Transverse colon (tissue), 3 donors: ENCODE data around the gene PTGFRN.

ENCODE experiments used
- CTCF ChIP-seq, 5 experiments: fragments of 200-600 bp in 3 of 5; fragments of 450-650 bp in 2 of 5; sonication (generic) in 3 of 5; IDR thresholded peaks; 1 replicate in 2 of 5; 2 replicates in 3 of 5; pipeline ENCODE4 v1.5.1; 2016 to 2017; ENCODE audit warnings: antibody characterized with exemption in 5 of 5, inconsistent platforms in 3 of 5, mild to moderate bottlenecking in 2 of 5, moderate library complexity in 1 of 5
- EP300 ChIP-seq: sonication (generic); formaldehyde crosslinking; IDR thresholded peaks from one replicate; pipeline ENCODE4 v1.6.1; 2017; ENCODE audit warnings: antibody characterized with exemption, low read depth
- POLR2A ChIP-seq: fragments of 450-650 bp; IDR thresholded peaks from one replicate; pipeline ENCODE4 v1.6.1; 2016; ENCODE audit warnings: antibody characterized with exemption, mild to moderate bottlenecking, moderate library complexity

DNA sequence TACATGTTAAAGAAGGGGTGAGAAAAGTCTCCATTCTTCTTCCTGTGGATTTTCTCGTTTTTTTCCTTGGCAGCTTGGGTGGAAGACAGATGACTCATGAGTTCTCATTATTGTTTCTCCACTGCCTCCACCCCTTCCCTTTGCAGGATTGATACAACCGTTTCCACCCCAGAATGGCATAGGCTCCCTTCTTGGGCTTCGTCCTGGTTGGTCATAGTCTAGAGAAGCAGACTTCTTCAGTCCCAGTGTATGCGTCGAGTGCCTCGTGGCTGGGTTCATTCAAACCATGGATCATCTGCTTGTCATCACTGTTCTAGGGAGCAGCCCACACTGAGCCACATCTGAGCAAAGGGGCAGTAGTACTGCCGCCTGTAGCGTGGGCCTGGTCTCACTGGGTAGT is 13.7 kb downstream of the PTGFRN start:
- no peak for TF ChIP-seq POLR2A
- TF ChIP-seq EP300 = no peak
- no peak for TF ChIP-seq CTCF (IDR thresholded peaks at IDR 0.05)
